SKM-1 (cell line): ENCODE measurements around the gene KCTD13.
"Not testable (repeated sequence)": the region's sequence is repeated elsewhere in the genome, so short reads cannot be mapped to it uniquely, and the experiment has no call there.

Experiments
- DNase-seq: peaks from one replicate; lab custom pipeline; 2025; ENCODE audit not compliant: unreplicated experiment; lab: John Stamatoyannopoulos, UW

KCTD13 gene

GRCh38 chr16:29883987-29884386, 42.0 kb downstream of the KCTD13 start:
- DNase-seq = no peak

GRCh38 chr16:29881050-29881449, 45.0 kb downstream of the KCTD13 start:
- no peak for DNase-seq

- no peak for DNase-seq
Measured at GRCh38 chr16:29878172-29878571, 47.9 kb downstream of the KCTD13 start.

GRCh38 chr16:29877266-29877961, 48.6 kb downstream of the KCTD13 start:
- no peak for DNase-seq

GRCh38 chr16:29876594-29877249, 49.3 kb downstream of the KCTD13 start:
- DNase-seq = no peak

- no peak for DNase-seq
Measured at GRCh38 chr16:29876217-29876593, 49.8 kb downstream of the KCTD13 start.

- DNase-seq = no peak
Measured at GRCh38 chr16:29875206-29875605, 50.8 kb downstream of the KCTD13 start.

GRCh38 chr16:29873319-29873718, 52.7 kb downstream of the KCTD13 start:
- DNase-seq = no peak

GRCh38 chr16:29871822-29872546, 54.0 kb downstream of the KCTD13 start:
- DNase-seq = no peak

- DNase-seq = not testable (repeated sequence)
Measured at GRCh38 chr16:29869067-29869466, 57.0 kb downstream of the KCTD13 start.

GRCh38 chr16:29868396-29869009, 57.5 kb downstream of the KCTD13 start:
- DNase-seq = no peak

- no peak for DNase-seq
Measured at GRCh38 chr16:29864205-29864604, 61.8 kb downstream of the KCTD13 start.

- DNase-seq = no peak
Measured at GRCh38 chr16:29863669-29863984, 62.4 kb downstream of the KCTD13 start.

- peak; percentile 93 for DNase-seq
Measured at GRCh38 chr16:29862884-29863668, 63.0 kb downstream of the KCTD13 start, which contains the start of gene CDIPT. TSS of gene CDIPT (minus strand) at chr16:29863226. CDS start at chr16:29862857, 369 bp downstream.

- DNase-seq = no peak
Measured at GRCh38 chr16:29862383-29862883, 63.6 kb downstream of the KCTD13 start.

- DNase-seq = no peak
Measured at GRCh38 chr16:29860218-29860617, 65.8 kb downstream of the KCTD13 start.

GRCh38 chr16:29858974-29859373, 67.1 kb downstream of the KCTD13 start:
- no peak for DNase-seq

GRCh38 chr16:29858149-29858849, 67.7 kb downstream of the KCTD13 start:
- no peak for DNase-seq

GRCh38 chr16:29857133-29857760, 68.8 kb downstream of the KCTD13 start:
- no peak for DNase-seq
